ENCODE measurements around the gene AGPAT4. TPM values are rescaled to one million over a fixed set of nuclear protein-coding genes. Genes with fewer than 3 reads are reported as not detected.
A peak's percentile ranks its signal among the peaks of the same experiment; 100 is the strongest.

Gene AGPAT4
- total and polyA plus RNA-seq, 2 of the 4 experiments (the other 2 are of a cell fraction): 3.6 to 3.8 TPM

DNA sequence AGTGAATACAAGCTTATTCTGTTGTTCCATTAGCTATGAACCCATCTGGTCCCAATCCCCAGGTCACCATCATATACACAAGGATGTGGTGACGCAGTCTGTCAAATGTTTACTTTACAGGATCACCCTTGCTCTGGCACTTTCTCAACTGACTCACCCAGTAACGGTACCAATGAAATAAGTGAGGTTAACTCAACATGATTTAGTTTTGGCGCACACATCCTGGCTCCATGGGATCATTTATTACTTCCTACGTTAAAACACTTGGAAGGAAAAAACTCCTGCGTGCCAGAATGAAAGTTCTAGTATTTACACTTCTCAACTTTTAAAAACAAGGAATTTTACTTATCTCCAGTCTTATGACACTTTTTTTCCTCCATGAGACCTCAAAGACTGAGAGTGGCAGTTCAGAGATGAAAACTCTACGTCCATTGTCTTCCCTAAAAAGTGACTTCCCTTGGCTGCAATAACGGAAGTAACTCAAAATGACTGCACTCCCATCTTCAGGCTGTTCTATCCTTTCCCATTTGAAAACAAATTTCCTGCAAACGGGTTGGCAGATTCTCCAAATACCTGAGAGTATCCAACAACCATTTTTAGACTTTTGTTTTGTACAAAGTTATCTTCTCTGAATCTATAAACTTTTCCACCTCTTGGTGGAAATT lies 15.9 kb downstream of the AGPAT4 start:
- TF ChIP-seq FOS (IDR thresholded peaks at IDR 0.05; ENCODE audit: low read depth, low read length): peak; percentile 88
- peak; percentile 20; the same call in 1 of the 2 replicates for TF ChIP-seq CEBPB (IDR thresholded peaks at IDR 0.05; ENCODE audit: low read depth, low read length)
- TF ChIP-seq MXI1 (IDR thresholded peaks at IDR 0.05; ENCODE audit: borderline replicate concordance, low read depth, low read length): no peak
- TF ChIP-seq, protein P1, sequence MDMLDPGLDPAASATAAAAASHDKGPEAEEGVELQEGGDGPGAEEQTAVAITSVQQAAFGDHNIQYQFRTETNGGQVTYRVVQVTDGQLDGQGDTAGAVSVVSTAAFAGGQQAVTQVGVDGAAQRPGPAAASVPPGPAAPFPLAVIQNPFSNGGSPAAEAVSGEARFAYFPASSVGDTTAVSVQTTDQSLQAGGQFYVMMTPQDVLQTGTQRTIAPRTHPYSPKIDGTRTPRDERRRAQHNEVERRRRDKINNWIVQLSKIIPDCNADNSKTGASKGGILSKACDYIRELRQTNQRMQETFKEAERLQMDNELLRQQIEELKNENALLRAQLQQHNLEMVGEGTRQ (IDR thresholded peaks at IDR 0.05; ENCODE audit: low read depth, low read length): no peak
- TF ChIP-seq CHD1 (IDR thresholded peaks at IDR 0.05; ENCODE audit: low read depth, low read length): no peak
- TF ChIP-seq NFE2L2 (IDR thresholded peaks at IDR 0.05; ENCODE audit: low read depth, low read length): no peak; the same call in 1 of the 2 replicates
- peak; percentile 4; the same call in 1 of the 2 replicates for TF ChIP-seq BHLHE40 (IDR thresholded peaks at IDR 0.05; ENCODE audit: low read depth, low read length)
- 0 out of 2 replicates have a peak, but pooled peaks have one; percentile 2 for TF ChIP-seq CTCF (conservative IDR thresholded peaks at IDR 0.05; ENCODE audit: low read depth, low read length)
- TF ChIP-seq RAD21 (IDR thresholded peaks at IDR 0.05; ENCODE audit: low read length): peak; percentile 15; the same call in 1 of the 2 replicates
- TF ChIP-seq POLR2A (IDR thresholded peaks at IDR 0.05; ENCODE audit: low read depth, low read length): peak; percentile 25; the same call in 1 of the 2 replicates
- in situ Hi-C loops (cut with MboI; ENCODE audit: low sequenced_read_pairs) (loop anchor here (25.0 kb wide), 1 partner anchor 271 kb away; the partner anchor contains the start of gene MAP3K4), intact Hi-C loops (cut with micrococcal nuclease) (loop anchor here (1.0 kb wide), 1 partner anchor 43 kb away; no protein-coding TSS in a partner anchor), dilution Hi-C loops (cut with HindIII; ENCODE audit: low sequenced_read_pairs, unreplicated experiment) (no loop called here)
- no peak overlapping the region; the same call in 1 of the 2 replicates for H3K56ac ChIP-seq (ENCODE audit: extremely low read depth, insufficient read depth, low read length)
- H2AFZ ChIP-seq (replicated peaks; ENCODE audit: low read length, poor library complexity): no peak overlapping the region
- H3K4me2 ChIP-seq (ENCODE audit: low read depth, low read length): peak overlapping the region; percentile 72
- no peak overlapping the region for H4K91ac ChIP-seq (ENCODE audit: insufficient read depth, low read depth, low read length)
- H3K9me3 ChIP-seq (ENCODE audit: control insufficient read depth, insufficient read depth, low read length): no peaks in the 10 kb centered on the region
- no peak overlapping the region; the same call in 1 of the 2 replicates for H3K4me3 ChIP-seq (ENCODE audit: insufficient read depth, low read depth, low read length)
- H4K20me1 ChIP-seq (ENCODE audit: insufficient read depth, low read length): no peaks in the 10 kb centered on the region
- peaks cover 15% of the 10 kb centered on the region; the same call in 1 of the 2 replicates for H3K9me1 ChIP-seq (ENCODE audit: insufficient read depth, low read length)
- peak overlapping the region; percentile 51; the same call in 1 of the 2 replicates for H3K18ac ChIP-seq (ENCODE audit: low read depth, low read length)
- peak overlapping the region; percentile 80; the same call in 1 of the 2 replicates for H3K4ac ChIP-seq (ENCODE audit: low read depth, low read length)
- H3K79me1 ChIP-seq (ENCODE audit: low read depth in 1 of 2, low read length in 2 of 2): peaks cover 13 to 38% of the 10 kb centered on the region in 2 experiments
- peak overlapping the region; percentile 10; the same call in 1 of the 2 replicates for H4K5ac ChIP-seq (ENCODE audit: low read depth, low read length)
- no peak overlapping the region for H2AK9ac ChIP-seq (replicated peaks; ENCODE audit: low read depth, low read length, poor library complexity)
- peaks cover 12% of the 10 kb centered on the region for H3K4me1 ChIP-seq (ENCODE audit: control insufficient read depth, insufficient read depth, low read length)
- H2AK5ac ChIP-seq (ENCODE audit: low read depth, low read length): no peak overlapping the region
- H3K36me3 ChIP-seq (ENCODE audit: control insufficient read depth, insufficient read depth, low read length): peaks cover 6% of the 10 kb centered on the region; the same call in 1 of the 2 replicates
- H4K8ac ChIP-seq (ENCODE audit: low read depth in 2 of 2, low read length in 2 of 2): peak overlapping the region; percentile 1 to 54; a peak in 2 of 4 replicates
- WGBS, 2 experiments (ENCODE audit: extremely low coverage in 2 of 2, insufficient read length in 1 of 2): 17% methylated on average over 2 of the region's 8 CpGs; no CpG with 5 or more reads in 1 of the 2 experiments
- H3K14ac ChIP-seq (replicated peaks; ENCODE audit: low read depth, low read length): peak overlapping the region; percentile 51; the same call in 1 of the 2 replicates
- ATAC-seq (ENCODE audit: low read depth): peak; percentile 77
- CTCF ChIA-PET: interaction anchor here (0.6 kb wide), 1 partner anchor 18 kb away, joined by 3 read pairs; no protein-coding TSS in a partner anchor
- H2BK20ac ChIP-seq (ENCODE audit: low read depth, low read length): peak overlapping the region; percentile 47; the same call in 1 of the 2 replicates
- H3K9ac ChIP-seq (ENCODE audit: low read depth, low read length): no peak overlapping the region; the same call in 1 of the 2 replicates
- H3K27ac ChIP-seq (ENCODE audit: insufficient read depth, low read length): peak overlapping the region; percentile 56; the same call in 1 of the 2 replicates
- H3K27me3 ChIP-seq (ENCODE audit: control insufficient read depth, insufficient read depth, low read length): no peaks in the 10 kb centered on the region
- BruUV-seq (replicated peaks): no TSS peak
- POLR2A ChIA-PET (ENCODE audit: unreplicated experiment): no interaction called here
- H2BK15ac ChIP-seq (ENCODE audit: low read depth, low read length): 0 out of 3 replicates have a peak overlapping the region, but pooled peaks have one; percentile 23
- H2BK120ac ChIP-seq (ENCODE audit: low read depth, low read length): peak overlapping the region; percentile 71
- peak; percentile 99 for DNase-seq
- peak overlapping the region; percentile 84 for H2BK5ac ChIP-seq (ENCODE audit: low read depth, low read length, poor library complexity, severe bottlenecking)
- peak overlapping the region; percentile 20; the same call in 1 of the 2 replicates for H3K23ac ChIP-seq (ENCODE audit: low read depth, low read length)
